GM18519 (cell line): ENCODE data around the gene FLOT1.

Experiments
- ATAC-seq: cut with Tn5 transposase; IDR thresholded peaks from one replicate; pipeline ENCODE4 v1.9.1; 2021; ENCODE audit warnings: mild to moderate bottlenecking, moderate library complexity; ENCODE audit not compliant: unreplicated experiment, low FRiP score

Gene FLOT1

GRCh38 chr6:30683183-30683979 is 59.1 kb downstream of the FLOT1 start:
- ATAC-seq: no peak

- no peak for ATAC-seq
These were observed 60.1 kb downstream of the FLOT1 start for GRCh38 chr6:30682143-30683117.

GRCh38 chr6:30681766-30682142 is 60.7 kb downstream of the FLOT1 start:
- ATAC-seq: no peak

GRCh38 chr6:30679765-30680535 is 62.5 kb downstream of the FLOT1 start:
- no peak for ATAC-seq

- ATAC-seq: no peak
These were observed 63.3 kb downstream of the FLOT1 start for GRCh38 chr6:30678964-30679726.
